OCI-LY1 (cell line): Measurements from ENCODE around the gene OR10P1.

Source experiments
- H2AFZ ChIP-seq: fragments of 200-600 bp; sonication (generic), shearing (Covaris generic); 2 replicates; pipeline ENCODE4 v1.6.0; 2014; ENCODE audit warnings: antibody characterized with exemption, mild to moderate bottlenecking, low read length
- H3F3A ChIP-seq: fragments of 200-600 bp; sonication (generic), shearing (Covaris generic); 2 replicates; pipeline ENCODE4 v1.6.0; 2014; ENCODE audit warnings: mild to moderate bottlenecking, antibody characterized with exemption, low read length, moderate library complexity; ENCODE audit not compliant: insufficient read depth
- H3K27ac ChIP-seq: fragments of 200-600 bp; sonication (generic); 2 replicates; pipeline ENCODE4 v1.5.1; 2014; ENCODE audit warnings: low read length, mixed run types, mild to moderate bottlenecking, low read depth; ENCODE audit not compliant: poor library complexity, severe bottlenecking
- H3K27me3 ChIP-seq: fragments of 200-600 bp; sonication (generic); 2 replicates; pipeline ENCODE4 v1.6.0; 2014; ENCODE audit warnings: antibody characterized with exemption, mild to moderate bottlenecking, low read length, moderate library complexity; ENCODE audit not compliant: insufficient read depth
- H3K36me3 ChIP-seq: fragments of 200-600 bp; sonication (generic); 2 replicates; pipeline ENCODE4 v1.6.1; 2014; ENCODE audit warnings: mild to moderate bottlenecking, antibody characterized with exemption, low read length, moderate library complexity, mixed read lengths; ENCODE audit not compliant: insufficient read depth
- H3K4me1 ChIP-seq: fragments of 200-600 bp; sonication (generic); 2 replicates; pipeline ENCODE4 v1.5.1; 2014; ENCODE audit warnings: mild to moderate bottlenecking, low read length, moderate library complexity; ENCODE audit not compliant: insufficient read depth, severe bottlenecking
- H3K4me2 ChIP-seq: fragments of 200-600 bp; sonication (generic), shearing (Covaris generic); 2 replicates; pipeline ENCODE4 v1.6.1; 2014; ENCODE audit warnings: low read length
- H3K4me3 ChIP-seq: fragments of 200-600 bp; sonication (generic); 2 replicates; pipeline ENCODE4 v1.5.1; 2014; ENCODE audit warnings: low read length, low read depth, mild to moderate bottlenecking, mixed read lengths; ENCODE audit not compliant: poor library complexity, severe bottlenecking
- H3K79me2 ChIP-seq: fragments of 200-600 bp; shearing (Covaris generic); 2 replicates; pipeline ENCODE4 v1.6.1; 2016; ENCODE audit warnings: mixed run types, low read length, mixed read lengths; ENCODE audit not compliant: insufficient read depth
- H3K9ac ChIP-seq: fragments of 200-600 bp; sonication (generic), shearing (Covaris generic); 2 replicates; pipeline ENCODE4 v1.6.1; 2014; ENCODE audit warnings: mild to moderate bottlenecking, low read length, mixed read lengths
- H3K9me2 ChIP-seq: fragments of 200-600 bp; sonication (generic), shearing (Covaris generic); 2 replicates; pipeline ENCODE4 v1.6.1; 2014; ENCODE audit warnings: low read depth, mild to moderate bottlenecking, low read length, mixed read lengths
- H3K9me3 ChIP-seq: fragments of 200-600 bp; shearing (Covaris generic); 2 replicates; pipeline ENCODE4 v1.6.1; 2014; ENCODE audit warnings: low read length, mixed read lengths
- H4K20me1 ChIP-seq: fragments of 200-600 bp; sonication (generic), shearing (Covaris generic); 2 replicates; pipeline ENCODE4 v1.6.0; 2016; ENCODE audit warnings: mild to moderate bottlenecking, low read length; ENCODE audit not compliant: insufficient read depth
- EZH2 ChIP-seq: fragments of 200-600 bp; sonication (generic), shearing (Covaris generic); IDR thresholded peaks from 2 replicates; pipeline ENCODE4 v1.8.0; 2017; ENCODE audit warnings: borderline replicate concordance, mixed run types, mild to moderate bottlenecking, antibody characterized with exemption, low read length, moderate library complexity, mixed read lengths
- TF ChIP-seq, protein P1 (sequence below): fragments of 200-600 bp; sonication (generic), shearing (Covaris generic); IDR thresholded peaks from 2 replicates; pipeline ENCODE4 v1.5.1; 2017; ENCODE audit warnings: mild to moderate bottlenecking, antibody characterized with exemption, low read length, moderate library complexity, mixed read lengths

The OR10P1 gene

GRCh38 chr12:55670276-55670675 is 33.6 kb downstream of the OR10P1 start:
- Histone ChIP-seq H3K9me3 (no peaks in the 10 kb centered on the region), H3K36me3 (no peaks in the 10 kb centered on the region), H3K4me3 (no peak overlapping the region), H3K4me1 (peaks cover 8% of the 10 kb centered on the region), H3K9me2 (no peaks in the 10 kb centered on the region), H2AFZ (no peak overlapping the region), H3K79me2 (no peaks in the 10 kb centered on the region), H3K27ac (no peak overlapping the region), H3K27me3 (0 out of 2 replicates have a peak, but pooled peaks cover 3% of the 10 kb centered on the region), H3K9ac (no peak overlapping the region), H3K4me2 (no peak overlapping the region), H3F3A (no peaks in the 10 kb centered on the region), H4K20me1 (no peaks in the 10 kb centered on the region)
- TF ChIP-seq, protein P1, sequence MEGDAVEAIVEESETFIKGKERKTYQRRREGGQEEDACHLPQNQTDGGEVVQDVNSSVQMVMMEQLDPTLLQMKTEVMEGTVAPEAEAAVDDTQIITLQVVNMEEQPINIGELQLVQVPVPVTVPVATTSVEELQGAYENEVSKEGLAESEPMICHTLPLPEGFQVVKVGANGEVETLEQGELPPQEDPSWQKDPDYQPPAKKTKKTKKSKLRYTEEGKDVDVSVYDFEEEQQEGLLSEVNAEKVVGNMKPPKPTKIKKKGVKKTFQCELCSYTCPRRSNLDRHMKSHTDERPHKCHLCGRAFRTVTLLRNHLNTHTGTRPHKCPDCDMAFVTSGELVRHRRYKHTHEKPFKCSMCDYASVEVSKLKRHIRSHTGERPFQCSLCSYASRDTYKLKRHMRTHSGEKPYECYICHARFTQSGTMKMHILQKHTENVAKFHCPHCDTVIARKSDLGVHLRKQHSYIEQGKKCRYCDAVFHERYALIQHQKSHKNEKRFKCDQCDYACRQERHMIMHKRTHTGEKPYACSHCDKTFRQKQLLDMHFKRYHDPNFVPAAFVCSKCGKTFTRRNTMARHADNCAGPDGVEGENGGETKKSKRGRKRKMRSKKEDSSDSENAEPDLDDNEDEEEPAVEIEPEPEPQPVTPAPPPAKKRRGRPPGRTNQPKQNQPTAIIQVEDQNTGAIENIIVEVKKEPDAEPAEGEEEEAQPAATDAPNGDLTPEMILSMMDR = no peak

GRCh38 chr12:55671746-55672145 is 35.1 kb downstream of the OR10P1 start:
- Histone ChIP-seq H3K9me2 (no peaks in the 10 kb centered on the region), H4K20me1 (no peaks in the 10 kb centered on the region), H3K27ac (no peak overlapping the region), H3K9me3 (no peaks in the 10 kb centered on the region), H3K4me3 (no peak overlapping the region), H3K4me1 (peaks cover 8% of the 10 kb centered on the region), H3F3A (no peaks in the 10 kb centered on the region), H3K4me2 (no peak overlapping the region), H3K79me2 (no peaks in the 10 kb centered on the region), H3K9ac (no peak overlapping the region), H2AFZ (no peak overlapping the region), H3K36me3 (no peaks in the 10 kb centered on the region), H3K27me3 (0 out of 2 replicates have a peak, but pooled peaks cover 3% of the 10 kb centered on the region)
- no peak for TF ChIP-seq EZH2
- TF ChIP-seq, protein P1 = no peak

GRCh38 chr12:55673638-55674037 is 36.9 kb downstream of the OR10P1 start:
- Histone ChIP-seq H3K4me1 (peaks cover 8% of the 10 kb centered on the region), H3K9ac (no peak overlapping the region), H3K79me2 (no peaks in the 10 kb centered on the region), H3K27ac (no peak overlapping the region), H3K4me3 (no peak overlapping the region), H3K9me3 (no peaks in the 10 kb centered on the region), H3K27me3 (no peaks in the 10 kb centered on the region), H2AFZ (peak overlapping the region; percentile 96), H3F3A (no peaks in the 10 kb centered on the region), H3K4me2 (peak overlapping the region; percentile 26; the same call in 1 of the 2 replicates), H3K36me3 (no peaks in the 10 kb centered on the region), H4K20me1 (no peaks in the 10 kb centered on the region), H3K9me2 (no peaks in the 10 kb centered on the region)
- TF ChIP-seq, protein P1 = no peak
- no peak for TF ChIP-seq EZH2
